GM19397 (cell line): ENCODE measurements around the gene LAT.

Source experiments
- ATAC-seq: cut with Tn5 transposase; IDR thresholded peaks from one replicate; pipeline ENCODE4 v1.9.1; 2021; ENCODE audit warnings: mild to moderate bottlenecking, moderate library complexity; ENCODE audit not compliant: unreplicated experiment

The LAT gene

DNA sequence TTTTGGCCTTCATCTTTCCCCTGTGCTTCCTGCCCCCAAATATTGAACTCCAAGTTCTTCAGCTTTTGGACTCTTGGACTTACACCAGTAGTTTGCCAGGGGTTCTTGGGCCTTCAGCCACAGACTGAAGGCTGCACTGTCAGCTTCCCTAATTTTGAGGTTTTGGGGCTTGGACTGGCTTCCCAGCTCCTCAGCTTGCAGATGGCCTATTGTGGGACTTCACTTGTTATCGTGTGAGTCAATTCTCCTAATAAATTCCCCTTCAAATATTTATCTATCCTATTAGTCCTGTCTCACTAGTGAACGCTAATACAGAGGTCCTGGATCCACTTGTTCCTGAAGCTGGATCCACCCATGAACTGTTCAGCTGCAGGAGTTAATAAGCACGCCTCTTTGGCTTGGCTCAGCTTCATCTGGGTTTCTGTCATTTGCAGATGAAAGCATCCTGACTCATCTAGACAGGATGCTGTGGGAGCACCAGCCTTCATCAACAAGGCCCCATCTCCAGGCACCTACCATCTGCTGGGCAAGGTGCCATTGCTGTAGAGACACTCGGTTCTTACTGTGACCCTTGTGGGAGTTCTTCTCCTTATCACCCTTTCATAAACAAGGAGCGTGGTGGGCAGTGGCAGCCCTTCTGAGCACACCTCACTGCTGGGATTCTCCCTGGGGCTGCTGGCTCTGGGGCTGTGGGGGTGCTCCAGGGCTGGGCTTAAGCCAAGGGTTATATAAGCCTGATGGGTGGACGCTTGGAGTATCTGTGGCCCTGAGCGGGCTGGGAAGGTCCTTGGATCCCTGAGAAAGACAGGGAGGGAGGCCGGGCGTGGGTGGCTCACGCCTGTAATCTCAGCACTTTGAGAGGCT lies 23.1 kb downstream of the LAT start:
- no peak for ATAC-seq

DNA sequence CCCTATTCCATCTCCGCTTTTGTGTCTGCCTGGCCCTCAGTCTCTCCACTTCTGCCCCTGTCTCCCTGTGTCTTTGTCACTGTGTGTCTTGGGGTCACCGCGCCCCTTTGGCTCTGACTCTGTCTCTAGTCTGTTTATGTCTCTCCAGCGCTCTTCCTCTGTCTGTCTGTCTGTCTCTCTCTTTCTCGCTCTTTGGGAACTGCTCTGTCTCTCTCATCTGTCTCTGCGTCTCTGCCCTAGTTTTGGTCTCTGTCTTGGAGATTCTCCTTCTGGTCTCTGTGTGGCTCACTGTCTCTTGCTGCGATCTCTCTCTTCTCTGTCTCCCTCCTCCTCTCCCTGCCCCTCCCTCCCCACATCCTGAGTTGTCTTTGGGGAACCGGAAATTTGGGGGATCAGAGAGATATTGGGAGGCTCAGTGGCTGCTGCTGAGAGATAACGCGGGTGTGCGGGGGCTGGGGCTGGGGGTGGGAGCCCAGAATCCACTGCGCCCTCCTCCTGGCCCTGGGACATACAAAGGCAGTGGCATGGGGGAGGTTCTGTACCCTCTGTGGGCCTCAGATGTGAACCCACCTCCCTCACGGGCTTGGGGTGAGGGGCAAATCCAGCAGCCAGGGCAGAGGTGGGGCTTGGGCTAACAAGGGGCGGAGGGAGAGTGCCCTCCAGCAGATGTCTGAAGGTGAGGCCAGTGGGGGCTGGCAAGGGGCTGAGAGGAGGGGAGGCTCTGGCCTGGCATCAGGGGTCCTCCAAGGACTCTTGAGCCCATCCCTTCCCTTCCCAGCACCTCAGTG lies 24.4 kb downstream of the LAT start:
- no peak for ATAC-seq

DNA sequence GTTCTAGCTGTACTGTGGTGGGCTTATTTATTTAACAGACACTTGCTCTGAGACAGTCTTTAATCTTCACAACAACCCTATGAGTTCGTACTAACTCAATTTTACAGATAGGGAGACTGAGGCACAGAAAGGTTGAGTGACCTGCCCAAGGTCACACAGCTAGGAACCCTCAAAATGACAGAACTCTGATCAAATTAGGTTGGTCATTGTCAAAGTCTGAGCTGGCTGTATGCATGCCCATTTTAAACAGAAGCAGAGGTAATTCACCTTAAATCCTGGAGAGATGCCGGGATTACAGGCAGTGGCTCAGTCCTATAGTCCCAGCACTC lies 24.9 kb downstream of the LAT start:
- no peak for ATAC-seq

DNA sequence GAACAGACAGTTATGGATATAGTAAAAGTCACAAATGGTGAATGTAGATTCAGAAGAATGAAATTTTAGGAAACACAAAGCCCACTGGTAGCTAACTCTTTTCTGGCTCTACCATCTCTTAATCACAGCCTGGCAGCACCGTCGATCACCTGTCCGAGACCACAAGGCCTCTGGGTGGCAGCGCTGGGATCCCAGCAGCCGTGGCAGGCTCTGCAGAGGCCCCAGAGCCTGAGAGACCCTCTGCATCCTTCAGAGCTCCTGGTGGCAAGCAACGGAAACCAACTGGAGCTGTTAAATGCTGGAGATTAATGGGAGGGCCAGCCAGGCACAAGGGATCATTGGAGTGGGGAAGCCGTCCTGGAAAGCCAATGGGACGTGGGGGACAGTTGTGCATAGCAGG lies 26.3 kb downstream of the LAT start:
- ATAC-seq: no peak

DNA sequence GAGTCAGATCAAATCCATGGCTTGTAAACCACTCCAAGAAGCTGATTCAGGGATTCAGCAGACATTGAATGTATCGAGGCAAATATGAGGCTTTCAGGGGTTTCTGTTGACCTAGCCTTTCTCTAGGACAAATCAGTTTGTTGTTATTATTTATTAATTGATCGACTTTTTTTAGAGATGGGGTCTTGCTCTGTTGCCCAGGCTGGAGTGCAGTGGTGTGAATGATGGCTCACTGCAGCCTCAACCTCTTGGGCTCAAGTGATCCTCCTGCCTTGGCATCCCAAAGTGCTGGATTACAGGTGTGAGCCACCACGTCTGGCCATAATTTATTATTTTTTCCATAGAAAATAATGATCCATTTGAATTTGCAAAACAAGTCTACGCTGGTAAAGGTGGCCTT lies 27.0 kb downstream of the LAT start:
- ATAC-seq: no peak

DNA sequence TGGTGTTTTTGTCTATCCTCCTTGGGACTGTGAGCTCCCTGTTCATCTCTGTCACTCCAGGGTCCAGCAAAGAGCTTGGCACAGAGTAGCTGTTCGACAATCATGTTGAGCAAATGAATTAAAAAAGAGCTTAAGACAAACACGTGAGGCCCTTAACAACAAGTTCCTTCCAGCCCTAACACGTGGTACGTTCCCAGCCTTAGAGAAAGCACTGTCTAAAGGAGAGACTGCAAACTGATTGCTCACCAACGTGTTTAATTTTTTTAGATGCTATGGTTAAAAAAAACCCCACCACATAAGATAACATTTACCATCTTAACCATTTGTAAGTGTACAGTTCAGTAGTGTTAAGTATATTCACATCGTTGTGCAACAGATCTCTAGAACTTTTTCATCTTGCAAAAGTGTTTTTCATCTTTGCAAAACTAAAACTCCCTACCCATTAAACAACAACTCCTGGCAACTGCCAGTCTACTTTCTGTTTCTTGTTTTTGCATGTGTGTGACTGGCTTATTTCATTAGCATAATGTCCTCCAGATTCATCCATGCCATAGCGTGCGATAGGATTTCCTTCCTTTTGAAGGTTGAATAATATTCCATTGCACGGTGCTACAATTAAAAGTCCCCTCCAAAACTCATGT lies 28.2 kb downstream of the LAT start:
- ATAC-seq: no peak

DNA sequence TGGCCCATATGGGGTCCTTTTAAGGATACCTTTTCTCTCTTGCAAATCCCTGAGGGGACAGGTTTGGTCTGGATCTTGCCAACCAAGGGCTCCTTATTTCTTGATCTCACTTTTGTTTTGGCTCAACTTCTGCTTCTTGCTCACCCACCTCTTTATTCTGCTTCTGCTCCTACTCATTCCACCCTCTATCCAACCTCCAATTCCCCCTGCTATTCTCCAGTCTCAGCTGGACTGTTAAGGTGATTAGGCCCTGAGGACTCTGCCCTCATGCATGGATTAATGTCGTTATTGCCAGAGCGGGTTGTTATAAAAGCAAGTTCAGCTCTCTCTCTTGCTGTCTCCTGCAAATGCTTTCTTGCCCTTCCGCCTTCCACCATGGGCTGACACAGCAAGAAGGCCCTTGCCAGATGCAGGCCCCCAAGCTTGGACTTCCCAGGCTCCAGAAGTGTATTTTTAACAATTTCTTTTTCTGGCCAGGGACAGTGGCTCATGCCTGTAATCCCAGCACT lies 29.8 kb downstream of the LAT start:
- no peak for ATAC-seq

DNA sequence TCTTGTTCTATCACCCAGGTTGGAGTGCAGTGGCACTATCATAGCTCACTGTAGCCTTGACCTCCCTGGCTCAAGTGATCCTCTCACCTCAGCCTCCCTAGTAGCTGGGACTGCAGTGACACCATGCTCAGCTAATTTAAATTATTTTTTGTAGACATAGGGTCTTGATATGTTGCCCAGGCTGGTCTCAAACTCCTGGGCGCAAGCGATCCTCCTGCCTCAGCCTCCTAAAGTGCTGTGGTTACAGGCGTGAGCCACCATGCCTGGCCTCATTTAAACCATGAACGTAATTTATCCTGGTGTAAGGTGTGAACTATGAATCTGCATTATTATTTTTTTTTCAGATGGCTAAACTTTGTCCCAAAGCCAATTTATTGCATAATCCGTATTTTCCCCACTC lies 37.3 kb downstream of the LAT start:
- ATAC-seq: no peak

DNA sequence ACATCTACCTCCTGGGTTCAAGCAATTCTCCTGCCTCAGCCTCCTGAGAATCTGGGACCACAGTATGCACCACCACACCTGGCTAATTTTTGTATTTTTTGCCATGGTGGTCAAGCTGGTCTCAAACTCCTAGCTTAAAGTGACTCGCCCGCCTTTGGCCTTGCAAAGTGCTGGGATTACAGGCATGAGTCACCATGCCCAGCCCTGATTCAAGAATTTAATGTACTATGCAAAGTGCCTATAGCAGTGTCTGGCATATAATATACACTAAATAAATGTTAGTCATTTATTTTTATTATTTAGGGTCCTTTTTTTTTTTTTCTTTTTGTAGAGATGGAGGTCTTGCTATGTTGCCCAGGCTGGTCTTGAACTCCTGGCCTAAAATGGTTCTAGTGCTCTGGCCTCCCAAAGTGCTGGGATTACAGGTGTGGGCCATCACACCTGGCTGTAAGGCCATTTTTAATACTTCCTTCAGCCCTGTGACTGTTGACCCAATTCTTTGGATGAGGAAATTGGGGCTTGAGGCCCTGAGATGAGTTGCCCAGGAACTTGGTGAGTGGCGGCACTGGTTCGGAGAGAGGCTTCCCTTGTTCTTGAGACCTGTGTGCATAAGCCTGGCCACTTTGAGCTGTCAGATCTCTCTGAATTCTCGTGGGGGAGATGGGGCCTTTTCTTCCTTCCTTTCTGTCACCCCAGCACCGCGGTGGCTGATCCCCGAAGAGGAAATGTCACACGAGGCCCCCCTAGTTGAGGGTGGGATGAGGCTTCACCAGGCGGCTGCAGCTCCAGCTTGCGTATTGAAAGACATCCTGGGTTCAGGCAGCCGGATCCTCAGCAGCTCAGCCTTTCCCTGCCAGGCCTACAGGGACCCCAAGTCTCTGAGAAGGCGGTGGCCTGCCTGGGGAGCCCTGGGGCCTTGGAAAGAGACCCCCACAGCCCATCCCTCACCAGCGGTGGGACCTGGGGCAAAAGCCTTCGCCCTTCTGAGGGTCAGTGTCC lies 38.7 kb downstream of the LAT start:
- ATAC-seq: no peak

DNA sequence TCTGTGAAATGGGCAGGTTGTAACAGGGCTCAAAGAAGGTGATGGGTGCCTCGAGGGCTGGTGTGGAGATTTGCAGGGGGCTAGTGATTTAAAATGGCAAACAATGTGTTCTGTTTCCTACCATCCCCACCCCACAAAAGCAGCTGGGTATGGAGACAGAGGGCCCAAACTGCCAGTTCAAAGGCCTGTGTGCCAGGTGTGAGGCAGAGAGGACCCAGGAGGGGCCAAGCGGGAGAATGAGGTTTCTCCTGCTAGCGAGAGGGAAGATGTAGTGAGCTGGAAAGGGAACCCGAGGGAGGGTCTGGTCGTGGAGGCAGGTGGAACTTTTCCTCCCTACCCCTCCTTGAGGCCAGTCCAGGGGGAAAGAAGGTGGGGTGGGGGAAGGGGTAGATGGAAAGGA lies 39.4 kb downstream of the LAT start:
- no peak for ATAC-seq

DNA sequence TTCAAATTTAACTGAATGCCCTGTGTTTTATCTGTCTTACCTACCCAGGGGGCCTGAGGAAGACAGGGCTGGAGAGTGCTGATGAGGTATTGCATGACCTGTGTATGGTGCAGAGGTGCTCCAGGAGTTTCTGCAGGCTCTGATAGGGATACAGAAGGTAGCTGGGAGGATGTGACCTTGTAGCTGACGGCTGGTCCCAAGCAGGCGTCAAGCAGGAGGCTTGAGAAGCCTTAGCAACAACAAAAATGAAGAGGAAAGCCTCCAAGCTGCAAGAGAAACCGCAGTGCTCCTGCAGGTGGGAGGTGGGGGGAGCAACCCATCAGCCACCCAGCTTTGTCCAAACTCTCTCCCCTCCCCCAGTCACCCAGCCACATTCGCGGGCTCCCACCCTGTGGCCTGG lies 40.4 kb downstream of the LAT start:
- no peak for ATAC-seq

DNA sequence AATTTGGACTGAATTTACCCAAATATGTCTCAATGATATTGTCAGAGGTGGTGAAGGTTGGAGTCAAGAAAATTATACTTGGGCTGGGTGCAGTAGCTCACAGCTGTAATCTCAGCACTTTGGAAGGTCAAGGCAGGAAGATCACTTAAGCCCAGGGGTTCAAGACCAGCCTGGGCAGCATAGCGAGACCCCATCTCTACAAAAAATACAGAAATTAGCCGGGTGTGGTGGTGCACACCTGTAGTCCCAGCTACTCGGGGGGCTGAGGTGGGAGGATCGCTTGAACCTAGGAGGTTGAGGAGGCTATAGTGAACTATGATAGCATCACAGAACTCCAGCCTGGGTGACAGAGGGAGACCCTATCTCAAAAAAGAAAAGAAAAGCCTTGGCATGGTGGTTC lies 40.9 kb downstream of the LAT start:
- ATAC-seq: no peak

DNA sequence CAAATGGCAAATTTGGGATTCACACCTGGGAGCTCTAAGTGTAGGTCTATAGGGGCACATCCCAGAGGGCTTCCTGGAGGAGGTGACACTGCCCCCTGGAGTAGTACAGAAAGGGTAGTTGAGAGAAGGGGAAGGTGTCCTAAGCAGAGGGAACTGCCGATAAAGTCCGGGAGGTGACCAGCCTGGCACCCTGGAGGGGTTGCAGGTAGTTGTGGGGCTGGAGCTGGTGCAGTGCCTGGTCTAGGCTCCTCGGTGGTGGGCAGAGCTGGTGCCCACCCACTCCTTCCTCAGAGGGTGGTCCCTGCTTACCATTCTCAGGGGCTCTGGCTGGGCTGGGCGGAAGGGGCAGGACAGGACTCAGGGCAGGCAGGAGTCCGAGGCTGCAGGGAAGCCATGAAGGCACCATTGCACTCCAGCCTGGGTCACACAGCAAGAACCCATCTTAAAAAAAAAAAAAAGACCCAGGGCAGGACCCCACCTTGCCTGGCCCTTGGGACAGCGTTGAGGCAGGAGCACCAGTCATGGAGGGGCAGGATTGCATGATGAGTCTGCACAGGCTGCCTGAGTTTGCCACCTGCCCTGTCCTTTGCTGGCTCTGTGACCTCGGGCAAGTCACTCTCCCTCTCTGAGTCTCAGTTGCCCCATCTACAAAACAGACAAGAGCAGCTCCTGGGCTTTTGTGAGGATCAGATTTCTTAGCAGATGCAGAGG lies 43.8 kb downstream of the LAT start:
- no peak for ATAC-seq

DNA sequence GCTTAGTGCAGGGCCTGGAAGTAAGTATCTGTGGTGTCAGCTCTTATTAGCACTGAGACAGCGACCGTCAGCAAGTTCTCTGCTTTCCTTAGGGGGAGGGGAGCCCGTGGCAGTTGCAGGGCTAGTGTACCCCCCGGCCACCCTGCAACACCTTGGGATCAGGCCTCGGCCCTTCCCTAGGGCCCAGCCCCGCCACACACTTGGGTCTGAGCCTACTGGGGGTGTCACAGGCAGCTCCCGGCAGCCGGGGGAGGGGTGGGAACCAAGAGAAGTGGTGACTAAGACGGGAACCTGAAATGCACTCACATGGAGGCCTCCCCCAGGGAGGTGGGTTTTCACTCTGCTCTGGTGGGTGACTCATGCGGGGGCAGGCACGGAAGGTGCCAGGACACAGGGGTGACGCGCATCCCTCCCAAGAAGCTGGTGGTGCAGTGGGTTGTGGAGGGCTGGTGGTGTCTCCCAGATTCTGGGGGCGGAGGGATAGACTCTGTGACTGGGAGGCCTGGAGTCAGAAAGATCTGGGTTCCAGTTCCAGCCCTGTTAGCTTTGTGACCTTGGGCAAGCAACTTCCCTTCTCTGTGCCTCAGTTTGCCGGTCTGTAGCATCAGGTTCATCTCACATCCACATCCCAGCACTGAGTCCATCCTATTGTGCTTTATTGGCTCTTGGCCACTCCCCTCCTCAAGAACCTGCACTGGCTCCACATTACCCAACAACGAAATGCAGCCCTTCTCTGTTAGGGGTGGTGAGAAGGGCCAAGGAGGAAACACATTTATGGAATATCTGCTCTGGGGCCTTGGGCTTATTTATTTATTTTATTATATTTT lies 44.5 kb downstream of the LAT start:
- no peak for ATAC-seq

DNA sequence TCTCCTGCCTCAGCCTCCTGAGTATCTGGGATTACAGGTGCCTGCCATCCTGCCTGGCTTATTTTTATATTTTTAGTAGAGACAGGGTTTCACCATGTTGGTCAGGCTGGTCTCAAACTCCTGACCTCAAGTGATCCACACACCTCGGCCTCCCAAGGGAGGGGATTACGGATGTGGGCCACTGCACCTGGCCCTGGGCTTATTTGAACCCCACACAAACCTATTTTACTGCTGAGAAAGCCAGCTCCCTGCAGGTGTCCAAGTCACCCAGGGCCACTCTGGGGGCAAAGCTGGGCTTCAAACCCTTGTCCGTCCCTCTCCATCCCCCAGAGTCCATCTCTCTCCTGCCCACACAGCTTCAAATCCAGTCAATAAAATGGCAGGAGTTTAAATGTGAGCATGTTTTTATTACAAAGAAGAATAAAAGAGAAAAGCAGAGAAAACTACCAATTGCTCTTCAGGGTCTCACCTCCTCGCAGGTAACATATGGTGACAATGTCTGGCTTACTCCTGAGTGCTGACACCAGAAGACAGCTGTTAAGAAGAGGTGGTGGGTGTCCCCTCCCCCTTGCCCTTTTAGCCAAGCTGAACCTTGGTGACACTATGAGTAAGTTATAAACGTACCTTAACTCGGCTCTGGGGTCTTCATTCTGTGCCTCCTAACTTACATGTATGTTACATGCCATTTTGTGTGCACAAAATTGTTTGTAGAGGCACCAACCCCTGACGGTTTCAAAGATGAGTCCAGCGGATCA lies 45.4 kb downstream of the LAT start:
- ATAC-seq: no peak
